Hippocampal formation (tissue), 2 donors: ENCODE measurements around the gene EXOG.

Experiments
- DNase-seq, 2 donors: peaks; one replicate each; lab custom pipeline; 2025; lab: John Stamatoyannopoulos, UW

Gene EXOG

DNA sequence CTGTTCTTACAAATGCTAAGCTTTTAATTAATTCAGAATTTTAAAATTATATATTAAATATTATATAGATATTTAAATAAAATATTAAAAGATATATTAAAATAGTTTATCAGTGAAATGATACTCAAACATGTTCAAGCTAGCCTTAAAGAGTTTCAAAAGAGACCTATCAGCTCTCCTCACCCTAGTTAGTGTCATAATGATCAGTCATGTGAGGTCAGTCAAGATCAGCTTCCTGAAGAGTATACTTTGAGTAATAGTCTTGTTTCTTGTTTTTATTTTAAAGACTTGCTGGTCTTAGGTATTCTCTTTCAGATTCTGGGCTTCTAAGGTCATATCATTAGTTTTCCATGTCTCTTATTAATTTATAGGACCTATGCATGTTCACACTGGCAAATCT, 14.5 kb downstream of the EXOG start:
- no peak for DNase-seq

DNA sequence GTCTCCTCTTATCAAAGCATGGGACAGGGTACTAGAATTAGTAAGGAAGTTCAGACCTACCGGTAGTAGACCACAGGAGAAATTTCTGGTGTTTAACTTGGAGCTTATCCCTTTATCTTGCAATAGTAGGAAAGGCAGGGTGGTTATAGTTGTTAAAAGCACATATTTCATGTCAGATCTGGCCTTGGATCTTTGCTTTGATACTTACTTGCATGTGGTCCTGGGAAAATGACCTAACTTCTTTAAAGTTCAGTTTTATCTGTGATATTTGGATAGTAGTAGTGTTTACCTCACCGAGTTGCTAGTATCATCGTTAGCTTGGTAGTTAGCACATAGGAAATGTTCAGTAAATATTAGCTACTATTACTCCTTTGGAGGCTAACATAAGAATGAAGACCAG, 15.4 kb downstream of the EXOG start:
- no peak for DNase-seq

DNA sequence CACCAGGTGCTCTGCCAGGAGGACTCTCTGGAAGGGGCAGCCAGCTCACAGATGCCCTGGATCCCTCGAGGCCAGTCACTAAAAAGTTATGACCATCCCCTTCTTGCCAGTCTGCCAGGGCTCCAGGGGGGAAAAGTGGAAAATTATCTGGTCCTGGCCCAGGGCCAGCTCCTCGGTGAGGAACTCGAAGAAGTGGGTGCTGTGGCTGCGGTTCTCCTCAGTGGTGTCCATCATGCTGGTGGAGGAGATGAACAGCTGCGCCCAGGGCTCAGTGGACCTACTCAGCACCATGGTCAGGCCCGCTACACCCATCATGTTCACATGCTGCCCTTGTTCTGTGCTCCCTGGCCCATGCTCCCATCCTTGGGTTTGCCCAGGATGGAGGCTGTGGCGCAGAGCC, 19.2 kb downstream of the EXOG start:
- DNase-seq = no peak

DNA sequence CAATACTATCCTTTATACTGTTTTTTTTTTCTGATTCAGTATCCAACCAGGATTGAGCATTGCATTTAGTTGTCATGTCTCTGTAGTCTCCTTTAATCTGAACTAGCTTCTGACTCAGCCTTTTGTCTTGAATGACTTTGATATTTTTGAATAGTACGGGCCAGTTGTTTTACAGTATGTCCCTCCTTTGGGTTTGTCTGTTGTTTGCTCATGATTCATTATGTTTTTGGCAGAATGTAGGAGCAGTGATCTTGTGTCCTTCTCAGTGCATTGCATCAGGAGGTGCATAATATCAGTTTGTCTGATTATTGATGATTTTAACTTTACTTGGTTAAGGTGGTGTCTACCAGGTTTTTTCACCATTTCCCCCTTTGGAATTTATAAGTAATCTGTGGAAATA, 20.5 kb downstream of the EXOG start:
- no peak for DNase-seq

DNA sequence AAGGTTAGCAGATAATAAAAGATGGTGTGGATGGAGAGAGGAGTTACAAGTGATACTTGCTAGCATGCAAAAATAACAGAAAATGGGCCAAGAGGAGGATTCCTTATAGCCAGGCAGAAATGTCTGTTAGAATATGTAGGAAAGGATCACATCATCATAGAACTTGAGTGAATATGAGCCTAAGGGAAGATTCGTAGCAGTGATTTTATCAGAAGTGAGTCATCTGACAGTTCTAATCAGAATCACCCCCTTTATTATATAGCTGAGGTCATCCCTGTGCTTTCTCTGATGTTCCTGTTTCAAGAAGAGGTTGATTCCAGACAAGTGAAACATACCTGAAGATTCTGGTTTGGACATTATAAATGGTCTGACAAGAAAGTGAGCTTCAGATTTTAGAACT, 22.9 kb downstream of the EXOG start:
- DNase-seq = no peak

DNA sequence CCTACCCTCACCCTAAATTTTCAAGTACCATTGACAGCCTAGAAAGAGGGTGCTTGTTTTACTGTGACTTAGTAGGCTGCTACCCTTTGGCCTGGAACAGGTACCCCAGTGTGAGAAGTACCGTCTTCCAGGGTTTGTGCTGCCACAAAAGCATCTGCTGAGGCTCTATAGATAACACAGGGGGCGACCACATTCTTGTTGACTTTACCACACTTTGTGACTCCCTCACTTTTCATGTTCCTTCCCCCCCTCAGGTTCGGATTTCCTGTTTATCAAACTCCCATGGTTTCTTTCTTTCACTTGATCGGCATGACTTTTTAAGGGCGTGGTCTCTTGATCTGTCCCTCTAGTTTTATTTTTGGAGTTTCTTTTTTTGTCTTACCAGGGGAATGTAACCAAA, 23.5 kb downstream of the EXOG start:
- no peak for DNase-seq

DNA sequence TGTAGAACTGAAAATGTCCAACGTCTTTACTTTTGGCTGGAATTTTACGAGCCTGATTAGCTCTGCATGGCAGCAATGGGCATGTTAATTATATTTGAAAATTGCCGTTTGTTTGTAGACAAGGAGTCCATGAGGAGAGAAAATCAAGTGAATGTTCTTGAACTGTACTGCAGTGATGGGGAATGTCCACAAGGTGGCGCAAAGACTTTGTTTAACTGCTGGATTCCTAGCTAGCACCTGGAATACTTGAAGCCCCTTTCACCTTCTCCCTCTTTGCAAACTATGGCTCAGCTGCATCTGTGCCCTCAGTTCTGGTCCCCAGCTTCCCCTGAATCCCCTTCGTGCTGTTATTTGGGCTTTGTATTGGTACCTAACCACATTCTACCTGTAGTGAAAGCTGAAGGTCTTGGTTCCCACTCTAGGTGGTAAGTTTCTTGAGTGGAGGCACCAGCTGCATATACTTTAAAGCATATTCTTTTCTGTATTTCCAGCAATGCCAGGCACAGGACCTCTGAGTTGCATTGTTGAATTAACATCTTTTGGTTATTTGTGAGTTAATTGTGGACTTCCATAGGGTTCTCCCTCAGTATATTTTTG, 25.3 kb downstream of the EXOG start:
- DNase-seq = peak; percentile 42 to 60

DNA sequence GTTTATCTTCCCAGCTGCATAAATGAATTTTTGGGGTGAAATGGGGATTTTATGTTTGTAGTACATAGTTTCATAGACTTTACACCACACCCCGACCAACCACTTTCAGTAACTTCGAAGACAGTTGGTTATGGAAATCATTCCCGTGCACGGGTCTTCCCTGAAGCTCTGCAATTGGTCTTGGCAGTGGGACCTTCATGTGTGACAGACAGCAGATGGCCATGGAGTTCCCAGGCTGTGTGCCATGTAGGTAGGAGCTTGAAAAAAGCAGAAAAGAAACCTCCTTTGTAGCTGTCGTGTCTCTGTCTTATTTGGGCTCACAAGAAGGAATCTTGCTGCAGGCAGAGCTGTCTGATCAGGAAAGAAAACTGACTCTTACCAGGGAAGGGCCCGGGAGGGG, 25.9 kb downstream of the EXOG start:
- DNase-seq = no peak

DNA sequence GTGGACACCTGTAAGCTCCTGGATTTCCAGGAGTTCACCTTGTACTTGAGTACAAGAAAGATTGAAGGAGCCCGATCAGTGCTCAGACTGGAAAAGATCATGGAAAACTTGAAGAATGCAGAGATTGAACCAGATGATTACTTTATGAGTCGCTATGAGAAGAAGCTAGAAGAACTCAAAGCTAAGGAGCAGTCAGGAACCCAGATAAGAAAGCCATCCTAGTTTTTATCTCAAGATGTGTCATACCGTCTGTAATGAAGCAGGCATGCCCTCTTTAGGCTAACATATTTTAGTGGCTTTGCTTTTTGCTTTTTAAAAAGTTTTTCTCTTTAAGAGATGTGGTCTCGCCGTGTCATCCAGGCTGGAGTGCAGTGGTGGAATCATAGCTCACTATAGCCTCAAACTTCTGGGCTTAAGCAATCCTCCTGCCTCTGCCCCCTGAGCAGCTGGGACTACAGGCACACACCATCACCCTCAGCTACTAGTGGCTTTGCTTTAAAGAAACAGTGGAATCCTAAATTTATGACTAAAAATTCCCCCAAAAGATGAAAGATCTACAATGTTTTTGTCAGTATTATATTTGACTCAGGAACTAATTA, 28.1 kb downstream of the EXOG start:
- DNase-seq = no peak

DNA sequence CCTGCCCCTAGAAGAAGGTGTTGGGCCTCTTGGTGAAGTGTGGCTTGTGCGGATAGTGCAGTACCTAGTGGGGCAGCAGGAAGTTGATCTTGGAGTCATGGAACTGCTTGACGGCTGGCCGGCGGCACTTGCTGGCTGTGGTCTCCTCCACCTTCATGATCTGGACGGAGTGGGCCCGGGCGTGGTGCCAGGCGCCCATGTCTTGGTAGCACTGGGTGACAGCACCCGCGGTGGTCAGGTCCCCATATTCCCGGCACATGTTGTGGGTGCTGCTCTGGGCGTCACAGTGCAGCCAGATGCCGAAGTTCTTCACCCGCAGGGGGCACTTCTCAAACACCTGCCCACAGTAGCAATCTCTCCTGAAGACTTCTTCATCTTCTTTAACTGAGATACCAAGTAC, 30.7 kb downstream of the EXOG start:
- no peak for DNase-seq

DNA sequence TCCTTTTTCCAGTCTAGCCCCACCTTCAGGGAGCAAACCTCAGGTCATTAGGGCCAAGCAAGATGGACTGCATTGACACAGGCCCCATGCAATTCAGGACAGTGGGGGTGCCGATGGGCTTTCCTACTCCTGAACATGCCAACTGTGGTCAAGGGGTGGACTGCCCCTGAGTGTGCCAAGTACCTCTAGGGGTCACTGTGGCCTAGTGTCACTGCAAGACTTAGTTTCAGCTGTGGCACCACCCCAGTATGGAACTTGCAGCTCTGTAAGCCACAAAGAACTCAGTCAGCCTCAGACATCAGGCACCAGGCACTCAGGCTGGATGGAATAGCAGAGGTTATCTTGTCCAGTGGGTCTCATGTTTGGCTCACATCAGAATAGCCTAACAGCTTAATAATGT, 32.3 kb downstream of the EXOG start:
- DNase-seq = no peak

DNA sequence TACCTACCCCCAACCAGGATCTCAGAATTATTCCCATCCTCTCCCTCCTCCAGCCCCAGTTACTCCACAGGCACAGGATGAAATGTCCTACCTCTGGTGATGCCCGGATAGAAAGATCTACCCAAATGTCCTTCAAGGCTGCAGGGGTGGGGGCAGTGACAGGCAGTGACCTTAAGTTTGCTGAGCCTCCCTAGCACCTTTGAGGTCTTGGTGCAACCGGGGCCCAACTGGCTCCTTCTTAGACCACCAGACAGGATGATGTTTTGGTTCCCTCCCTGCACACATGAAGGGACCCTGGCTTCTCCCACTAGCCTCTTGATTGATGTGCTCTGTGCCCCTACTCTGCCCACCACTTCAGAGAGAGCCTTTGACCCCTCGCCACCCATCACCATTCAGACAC, 36.4 kb downstream of the EXOG start:
- DNase-seq = no peak

DNA sequence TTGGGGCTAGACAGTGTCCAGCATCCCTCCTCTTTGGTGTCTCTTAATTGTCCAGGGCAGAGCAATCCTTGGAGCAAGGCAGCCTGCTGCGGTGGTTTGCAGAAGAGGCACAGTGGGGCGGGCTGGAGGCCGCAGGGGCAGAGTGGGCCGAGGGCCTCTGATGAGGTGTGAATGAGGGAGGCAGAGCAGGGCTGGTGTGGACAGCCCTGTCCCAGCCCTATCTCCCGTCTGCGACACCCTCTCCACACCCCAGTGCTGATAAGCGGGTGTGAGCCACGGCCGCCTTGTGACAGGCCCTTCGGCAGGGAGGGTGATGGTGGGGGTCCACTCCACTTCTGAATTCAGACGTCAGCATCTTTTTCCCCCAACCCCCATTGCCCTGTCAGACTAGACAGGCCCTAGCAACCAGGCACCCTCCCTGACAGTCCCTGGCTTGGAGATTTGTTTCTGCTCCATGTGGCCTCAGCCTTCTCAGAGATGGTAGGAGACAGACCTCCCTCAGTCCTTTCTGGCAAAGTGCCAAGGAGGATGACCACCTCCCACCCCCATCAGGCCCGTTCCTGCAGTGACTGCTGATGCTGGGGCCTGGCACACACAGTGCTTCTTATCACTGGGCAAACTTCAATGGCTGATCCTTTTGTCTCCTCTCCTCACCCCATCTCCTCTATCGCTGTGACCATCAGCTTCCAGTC, 37.3 kb downstream of the EXOG start:
- no peak for DNase-seq

DNA sequence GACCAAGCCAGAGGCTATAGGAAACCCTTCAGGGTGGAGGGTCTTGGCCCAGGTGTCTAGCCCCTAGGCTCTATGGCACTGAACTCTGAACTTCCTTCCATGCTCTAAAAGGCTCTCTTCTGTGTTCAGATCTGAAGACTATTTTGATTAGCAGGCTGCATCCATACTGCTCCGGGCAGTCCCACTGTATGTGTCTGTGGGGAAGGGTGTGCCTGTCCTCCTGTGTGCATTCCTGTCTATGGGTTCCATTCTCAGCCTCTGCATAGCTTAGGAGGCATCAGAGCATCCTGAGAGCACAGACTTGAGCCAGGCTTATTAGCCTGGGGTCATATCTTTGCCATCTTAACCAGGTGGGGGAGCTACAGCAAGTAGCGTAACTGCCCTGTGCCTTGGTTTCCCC, 38.0 kb downstream of the EXOG start:
- DNase-seq = no peak

DNA sequence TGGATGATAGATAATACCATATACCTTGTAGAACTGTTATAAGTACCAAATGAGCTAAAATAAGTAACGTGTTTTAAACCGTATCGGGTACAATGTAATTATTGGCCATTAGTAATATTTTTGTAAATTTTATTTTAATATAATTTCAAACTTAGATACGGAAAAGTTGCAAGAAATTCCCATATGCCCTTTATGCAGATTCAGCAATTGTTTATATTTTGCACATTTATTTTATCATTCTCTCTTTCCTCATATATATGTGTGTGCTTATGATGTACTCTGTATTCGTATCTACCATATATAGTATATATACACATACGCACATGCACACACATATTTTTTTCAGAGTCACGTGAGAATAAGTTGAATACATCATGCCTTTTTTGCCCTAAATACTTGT, 38.5 kb downstream of the EXOG start:
- no peak for DNase-seq

DNA sequence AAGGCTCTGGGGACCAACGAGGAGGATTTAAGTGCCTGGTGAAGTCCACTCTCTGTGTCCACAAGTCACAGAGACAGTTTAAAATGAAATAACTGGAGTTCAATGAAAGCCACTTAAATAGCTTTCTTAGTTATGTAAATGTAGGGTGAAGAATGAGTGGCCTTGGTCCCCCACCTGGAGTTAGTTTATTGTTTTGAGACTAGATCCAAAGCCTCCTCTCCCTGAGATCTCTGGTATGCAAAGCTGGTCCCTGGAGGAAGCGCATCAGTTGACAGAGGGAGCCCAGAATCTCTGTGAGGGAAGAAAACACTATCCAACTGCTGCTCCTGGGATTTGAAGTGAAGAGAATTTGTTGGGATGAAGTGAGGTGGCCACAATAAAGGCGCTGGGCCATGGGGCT, 40.5 kb downstream of the EXOG start:
- no peak for DNase-seq

DNA sequence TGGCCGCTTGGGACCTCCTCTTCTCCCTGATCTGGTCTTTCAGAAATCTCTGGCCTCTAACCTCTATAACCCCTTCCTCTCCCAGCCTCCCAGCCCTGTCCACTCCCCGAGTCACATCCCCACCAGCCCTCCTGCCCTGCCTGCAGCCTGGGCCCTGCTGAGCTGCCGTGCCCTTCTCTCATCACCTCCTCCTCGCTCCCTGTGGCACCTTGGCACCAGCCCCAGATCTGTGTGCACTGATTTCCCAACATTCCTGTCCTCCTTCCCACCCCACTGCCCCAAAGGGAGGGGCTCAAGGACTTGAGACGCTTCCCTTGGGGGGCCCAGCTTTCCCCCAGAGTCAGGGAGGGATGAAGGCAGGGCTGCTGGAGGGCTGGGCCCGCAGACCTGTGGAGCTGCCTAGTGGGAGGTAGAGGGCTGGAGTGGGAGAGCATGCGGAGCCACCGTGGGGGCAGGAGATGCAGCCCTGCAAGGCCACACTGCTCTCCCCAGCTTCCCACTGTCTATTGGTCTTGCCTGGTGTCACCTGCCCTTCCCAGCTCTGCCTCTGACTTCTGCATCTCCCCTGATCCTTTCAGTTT, 42.7 kb downstream of the EXOG start:
- DNase-seq = no peak

DNA sequence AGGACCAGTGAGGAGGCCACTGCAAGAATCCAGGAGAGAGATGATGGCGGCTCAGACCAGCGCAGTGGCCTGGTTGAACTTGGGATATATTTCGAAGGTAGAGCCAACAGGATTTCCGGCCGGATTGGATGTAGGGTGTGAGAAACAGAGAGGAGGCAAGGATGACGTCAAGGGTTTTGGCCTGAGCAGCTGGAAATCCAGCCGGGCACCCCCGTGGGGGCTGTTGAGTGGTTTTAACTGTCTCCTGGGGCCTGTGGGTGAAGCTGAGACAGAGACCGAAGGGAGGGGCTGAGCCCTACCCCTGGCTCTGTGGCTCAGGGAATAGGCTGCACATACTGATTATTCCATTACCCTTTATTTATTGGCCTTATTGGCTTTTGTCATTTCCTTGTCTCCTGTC, 45.7 kb downstream of the EXOG start:
- no peak for DNase-seq

DNA sequence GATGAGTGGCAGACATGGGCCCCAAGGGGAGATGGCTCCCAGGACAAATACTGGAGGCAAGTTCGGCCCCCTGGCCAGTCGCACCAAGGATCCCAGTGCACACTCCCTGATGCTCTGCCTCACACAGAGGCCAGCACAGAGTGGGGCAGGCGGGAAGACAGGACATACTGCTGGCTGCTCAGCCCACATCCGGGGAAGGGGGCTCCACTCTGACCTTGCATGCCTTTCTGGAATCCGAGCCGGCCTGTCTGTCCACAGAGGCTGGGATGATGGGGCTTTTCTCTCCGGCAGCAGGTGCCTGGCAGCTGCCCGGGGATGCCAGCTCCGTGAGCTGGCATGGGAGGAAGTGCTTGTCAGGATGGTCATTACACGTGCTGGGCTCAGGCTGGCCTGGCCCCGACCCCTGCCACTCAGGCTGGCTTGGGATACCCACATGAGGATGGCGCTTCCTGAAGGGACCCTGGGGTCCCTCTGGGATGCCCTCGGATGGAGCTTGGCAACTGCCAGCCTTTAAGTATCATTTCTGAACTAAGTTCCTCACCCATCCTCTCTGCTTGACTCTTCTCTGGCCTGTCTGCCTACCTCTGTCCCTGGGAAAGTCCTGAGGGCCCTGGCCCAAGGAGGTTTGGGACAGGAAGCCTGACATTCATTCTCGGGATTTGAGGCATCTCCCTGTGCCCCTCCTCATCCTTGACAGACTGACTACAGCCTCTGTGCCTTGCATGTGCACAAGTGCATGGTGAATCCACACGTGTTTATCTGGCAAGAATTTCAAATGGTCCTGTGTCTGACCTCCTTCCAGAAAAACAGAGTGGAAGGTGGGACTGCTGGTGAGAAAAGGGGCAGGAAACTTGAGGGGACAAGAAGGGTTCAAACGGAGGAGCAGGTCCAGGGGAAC, 46.5 kb downstream of the EXOG start:
- DNase-seq = no peak

DNA sequence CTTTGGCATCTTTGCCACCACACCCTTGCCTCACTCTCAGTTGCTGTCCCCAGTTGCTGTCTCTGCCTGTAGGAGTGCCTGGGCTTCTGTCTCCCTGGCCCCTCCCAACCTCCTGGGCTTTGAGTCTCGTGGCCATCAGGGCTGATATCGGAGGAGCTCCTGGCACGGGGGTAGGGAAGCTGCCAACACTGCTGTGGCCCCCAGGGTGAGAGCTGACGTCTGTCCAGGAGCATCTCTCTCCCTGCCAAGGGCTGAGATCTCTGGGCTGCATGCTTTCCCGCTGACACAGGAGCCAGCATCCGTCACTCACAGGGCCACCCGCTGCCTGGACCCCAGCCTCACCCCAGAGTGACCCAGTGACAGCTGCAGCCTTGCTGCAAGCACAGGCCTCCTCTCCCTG, 47.4 kb downstream of the EXOG start:
- DNase-seq = no peak

DNA sequence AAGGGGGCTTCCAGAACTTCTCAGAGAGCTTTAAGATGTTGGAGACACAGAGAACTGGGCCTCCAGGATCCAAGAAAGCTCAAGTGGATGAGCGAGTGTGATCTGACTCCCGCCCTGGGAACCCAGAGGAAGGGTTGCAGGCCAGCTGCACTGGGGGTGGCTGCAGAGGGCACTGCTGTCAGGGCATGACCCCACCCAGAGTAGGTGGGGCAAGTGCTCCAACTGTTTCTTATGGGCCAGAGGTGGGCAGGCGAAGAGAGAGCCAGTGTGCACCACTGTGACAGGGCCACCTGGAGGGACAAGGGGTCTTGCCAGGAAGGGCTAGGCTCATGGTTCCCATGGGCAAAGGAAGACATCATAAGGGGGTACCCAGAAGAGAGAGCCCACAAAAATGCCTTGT, 48.8 kb downstream of the EXOG start:
- DNase-seq = no peak

DNA sequence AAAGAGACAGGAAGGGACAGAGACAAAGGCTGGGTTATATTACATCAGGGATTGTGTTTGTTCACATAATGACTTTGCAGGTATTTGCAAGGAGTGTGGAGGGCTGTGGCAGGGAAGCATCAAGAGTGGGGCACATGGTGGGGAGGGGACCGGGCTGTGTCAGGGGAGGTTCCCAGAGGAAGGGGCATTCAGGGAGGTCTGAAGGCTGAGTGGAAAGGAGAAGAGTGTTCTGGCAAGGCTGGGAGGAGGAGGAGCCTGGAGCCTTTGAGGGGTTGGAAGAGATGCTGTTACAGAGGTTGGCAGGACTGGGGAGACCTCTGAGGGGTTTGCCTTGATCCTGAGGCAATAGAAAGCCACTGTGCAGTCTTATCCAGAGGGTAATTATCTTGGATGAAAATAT, 49.4 kb downstream of the EXOG start:
- DNase-seq = no peak
